NCI-H146 (cell line): ENCODE results near the gene KIRREL3.

Source experiments
- DNase-seq: peaks from one replicate; lab custom pipeline; 2025; lab: John Stamatoyannopoulos, UW

Gene KIRREL3

GRCh38 chr11:126601550-126602215, 398.9 kb downstream of the KIRREL3 start:
- DNase-seq, result peak; percentile 94

DNA sequence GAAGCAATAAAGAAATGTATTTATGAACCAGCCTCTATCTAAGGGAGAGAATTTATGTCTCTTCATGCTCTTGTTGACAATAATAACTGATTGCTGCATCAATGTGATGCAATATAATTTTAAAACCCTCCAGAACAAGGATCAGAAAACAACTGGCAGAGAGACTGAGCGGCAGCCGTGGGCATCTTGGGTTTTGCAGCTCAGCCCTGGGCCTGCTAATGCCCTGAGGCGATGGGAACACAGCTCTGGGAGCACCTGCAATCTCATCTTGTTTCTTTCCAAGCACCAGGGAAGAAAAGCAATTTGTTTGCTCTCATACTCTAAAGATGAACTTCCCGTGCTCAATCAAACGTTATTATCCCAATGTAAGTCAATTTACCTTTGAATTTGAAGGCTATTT, 399.4 kb downstream of the KIRREL3 start:
- DNase-seq, result peak; percentile 69

DNA sequence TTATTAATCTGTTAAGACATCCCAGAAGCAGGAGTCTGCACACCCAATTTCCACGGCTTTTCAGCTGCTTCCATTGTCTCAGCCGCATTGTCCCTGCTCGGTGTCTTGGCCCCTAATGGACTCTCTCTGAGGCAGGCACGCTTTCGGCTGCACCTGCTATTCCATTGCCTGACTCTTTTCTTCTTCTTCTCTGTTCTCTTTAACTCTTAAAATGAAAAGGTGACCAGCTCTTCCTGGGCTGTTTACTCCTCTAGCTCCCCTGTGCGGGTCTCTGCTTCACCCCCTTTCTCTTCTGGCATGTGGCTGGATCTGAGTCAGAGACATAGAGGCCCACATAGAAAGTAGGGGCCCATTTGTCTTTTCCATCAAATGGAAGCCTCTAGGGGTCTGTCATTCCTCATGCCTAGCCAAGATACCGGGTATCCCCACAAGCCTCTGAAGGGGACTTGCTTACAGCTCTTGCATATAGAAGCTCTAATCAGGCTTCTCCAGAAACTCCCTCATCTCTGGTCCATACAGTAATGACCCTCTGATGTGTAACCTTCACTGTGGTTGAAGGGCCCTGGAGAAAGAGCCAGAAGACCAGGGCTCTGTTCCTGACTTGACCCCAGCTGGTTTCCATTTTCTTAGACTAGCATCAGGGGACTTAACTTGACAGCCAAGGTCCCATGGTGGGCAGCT, 401.2 kb downstream of the KIRREL3 start:
- no peak for DNase-seq

DNA sequence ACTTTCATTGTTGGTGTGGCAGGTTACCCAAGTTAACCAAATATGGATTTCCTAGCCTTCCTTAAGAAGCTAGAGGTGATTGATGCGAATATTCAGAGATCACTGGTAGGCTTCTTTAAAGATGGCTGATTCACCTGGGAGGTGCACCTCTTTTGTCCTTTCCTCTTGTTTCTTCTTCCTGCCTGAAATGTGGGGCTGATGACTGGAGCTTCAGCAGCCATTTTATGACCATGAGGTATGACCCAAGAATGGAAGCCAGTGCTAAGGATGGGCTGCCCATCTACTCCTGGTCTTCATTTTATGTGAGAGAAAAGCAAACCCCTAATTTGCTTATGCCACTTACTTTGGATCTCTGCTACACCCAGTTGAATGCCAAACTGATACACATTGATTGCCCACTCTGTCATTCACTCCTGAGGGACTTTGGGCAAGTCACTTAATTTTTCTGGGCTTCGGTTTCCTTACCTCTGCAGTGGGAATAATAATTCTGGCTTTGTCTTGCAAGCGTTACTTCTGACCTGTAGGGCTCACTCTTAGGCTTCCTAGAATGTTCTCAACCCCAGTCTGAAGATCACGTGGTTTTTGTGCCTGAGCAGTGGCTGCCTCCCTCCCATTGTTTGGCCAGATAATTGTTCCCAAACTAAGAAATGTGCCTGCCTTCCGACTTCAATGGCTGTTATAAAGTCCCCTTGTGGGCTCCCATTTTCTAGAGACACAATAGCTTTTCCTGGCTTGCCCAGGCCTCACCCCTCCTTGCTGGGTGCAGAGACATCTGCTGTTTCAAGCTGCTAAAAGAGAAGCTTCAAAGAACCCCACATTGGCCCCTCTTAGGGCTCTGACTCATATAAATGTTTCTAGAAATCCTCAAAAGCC, 402.0 kb downstream of the KIRREL3 start:
- no peak for DNase-seq

DNA sequence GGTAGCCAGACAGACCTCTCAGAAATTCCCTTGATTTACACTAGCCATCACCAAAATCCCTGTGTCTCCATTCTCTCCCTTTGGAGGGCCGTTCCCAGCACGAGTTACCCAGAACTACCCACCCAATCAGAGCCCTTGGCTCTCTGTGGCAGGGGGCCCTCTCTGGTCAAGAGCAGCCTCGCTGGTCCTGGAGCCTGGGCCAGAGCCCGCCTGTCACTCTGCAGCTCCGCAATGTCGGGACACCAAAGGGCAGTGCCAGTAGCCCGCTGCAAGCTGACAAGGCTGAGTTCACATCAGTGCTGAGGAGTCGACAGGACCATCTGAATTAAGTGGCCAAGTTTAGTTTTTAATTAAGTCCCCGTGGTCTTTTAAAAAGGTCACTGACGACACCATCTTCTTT, 403.5 kb downstream of the KIRREL3 start:
- no peak for DNase-seq

- no peak for DNase-seq
These were observed 404.1 kb downstream of the KIRREL3 start for GRCh38 chr11:126596474-126596873.

DNA sequence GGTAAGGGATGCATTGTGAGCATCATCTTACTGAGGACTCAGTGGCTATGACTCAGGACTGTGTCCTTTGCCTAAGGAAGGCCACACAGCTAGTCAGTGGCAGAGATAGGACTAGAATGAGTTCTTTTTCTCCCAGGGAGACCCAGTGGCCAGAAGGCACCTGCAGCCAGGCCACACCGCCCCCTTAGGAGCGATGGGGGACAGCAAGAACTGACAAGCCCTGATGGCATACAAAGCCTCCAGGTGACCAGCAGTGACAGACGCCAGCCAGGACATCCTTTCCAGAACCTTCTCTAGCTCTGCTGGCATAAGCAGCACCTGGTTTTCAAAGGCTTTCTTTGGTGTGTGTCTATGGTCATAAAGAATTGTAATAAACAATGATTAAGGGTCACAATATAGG, 405.0 kb downstream of the KIRREL3 start:
- no peak for DNase-seq

GRCh38 chr11:126594921-126595367, 405.6 kb downstream of the KIRREL3 start:
- DNase-seq, result no peak

DNA sequence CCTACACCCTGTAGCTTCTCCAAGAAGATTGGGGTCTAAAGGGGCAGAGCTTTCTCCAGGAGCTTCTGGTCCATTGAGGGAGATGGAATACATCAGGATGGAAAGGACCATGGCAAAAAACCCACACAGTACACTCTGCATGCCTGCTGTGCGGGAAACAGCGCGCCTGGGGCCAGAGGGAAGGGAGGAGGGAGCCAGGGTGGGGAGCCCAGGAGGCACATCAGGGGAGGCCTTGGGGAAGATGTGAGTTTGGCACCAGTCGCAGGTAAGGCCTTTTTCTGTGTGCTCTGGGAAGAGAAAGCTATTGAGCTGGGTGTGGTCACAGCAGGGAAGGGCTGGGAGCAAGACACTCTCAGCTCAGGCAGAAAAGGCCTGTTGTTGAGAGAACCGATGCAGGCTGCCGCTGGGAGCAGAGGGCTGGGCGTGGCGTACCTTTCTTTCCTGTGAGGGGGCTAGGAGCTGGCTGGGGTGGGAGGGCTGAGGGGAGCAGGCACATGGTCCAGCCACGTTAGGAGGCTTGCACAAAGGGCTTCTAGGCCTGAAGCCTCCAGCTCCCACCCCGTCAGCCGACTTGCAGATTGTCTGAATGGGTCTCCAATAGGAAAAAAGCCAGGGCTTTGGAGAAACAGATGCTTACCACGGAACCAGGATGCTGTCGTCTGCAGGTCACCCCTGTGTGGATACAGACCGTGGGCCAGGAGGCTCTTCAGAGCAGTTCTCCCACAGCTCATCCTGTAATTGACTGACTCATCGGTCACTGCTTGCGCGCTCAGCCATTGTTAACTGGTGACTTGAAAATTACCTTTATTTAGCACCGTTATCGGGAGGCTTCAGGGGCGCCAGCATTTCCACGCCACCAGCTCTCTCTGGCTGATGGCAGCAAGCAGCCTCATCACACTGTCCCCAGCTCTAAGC, 407.8 kb downstream of the KIRREL3 start:
- peak; percentile 88 for DNase-seq

- no peak for DNase-seq
These were observed 408.5 kb downstream of the KIRREL3 start for GRCh38 chr11:126591966-126592489.

DNA sequence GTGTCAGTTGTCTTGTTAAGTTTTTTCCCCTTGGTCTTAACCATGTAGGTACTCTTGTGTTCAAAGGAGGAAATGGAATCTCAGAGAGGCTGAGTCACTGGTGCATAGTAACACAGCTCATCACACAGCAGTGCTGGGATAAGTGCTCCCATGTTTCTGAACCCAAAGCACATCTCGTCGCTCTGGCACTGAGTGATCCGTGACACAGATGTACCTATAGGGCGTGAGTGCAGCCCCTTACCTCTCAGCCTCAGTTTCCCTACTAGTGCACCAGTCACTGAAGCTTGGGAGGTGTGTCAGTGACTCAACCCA, 411.1 kb downstream of the KIRREL3 start:
- no peak for DNase-seq

DNA sequence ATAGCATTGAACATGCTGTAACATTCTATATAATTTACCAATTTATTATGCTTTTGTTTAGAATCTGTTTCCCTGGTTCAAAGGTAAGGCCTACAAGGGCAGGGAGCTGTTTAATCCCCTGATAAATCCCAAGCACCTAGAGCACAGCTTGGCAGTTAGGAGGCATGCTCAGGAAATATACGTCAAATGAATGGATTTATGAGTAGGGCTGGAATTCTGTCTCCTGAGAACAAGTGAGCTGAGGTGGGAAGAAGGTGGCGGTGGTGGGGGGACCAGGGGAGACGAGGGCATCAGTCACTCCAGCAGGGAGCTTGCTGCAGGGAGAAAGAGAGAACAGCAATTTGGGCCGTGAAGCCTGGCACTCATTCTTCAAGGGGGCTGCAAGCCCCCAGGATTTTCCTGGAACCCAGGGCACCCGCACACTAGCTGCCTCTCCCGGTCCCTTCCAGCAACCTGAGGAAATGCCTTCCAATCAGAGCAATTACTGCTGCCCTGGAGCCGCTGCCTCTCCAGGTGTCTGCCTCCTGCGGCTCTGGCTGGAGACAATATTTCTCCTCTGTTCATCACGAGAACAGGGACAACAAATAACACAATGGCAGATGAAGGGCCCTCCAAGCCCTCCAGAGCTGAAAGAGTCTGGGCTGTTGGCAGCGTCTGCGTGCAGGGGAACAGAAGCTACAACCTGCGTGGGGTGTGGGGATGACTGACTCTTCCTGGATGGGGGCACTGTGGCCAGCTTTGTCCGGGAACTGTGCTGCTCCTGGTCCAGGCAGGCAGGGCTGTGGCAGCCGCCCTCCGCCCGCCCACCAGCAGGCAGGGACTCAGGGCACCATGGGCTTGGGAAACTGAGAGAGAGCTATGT, 411.7 kb downstream of the KIRREL3 start:
- DNase-seq, result peak; percentile 79

- DNase-seq, result no peak
These were observed 413.0 kb downstream of the KIRREL3 start for GRCh38 chr11:126587541-126587940.

DNA sequence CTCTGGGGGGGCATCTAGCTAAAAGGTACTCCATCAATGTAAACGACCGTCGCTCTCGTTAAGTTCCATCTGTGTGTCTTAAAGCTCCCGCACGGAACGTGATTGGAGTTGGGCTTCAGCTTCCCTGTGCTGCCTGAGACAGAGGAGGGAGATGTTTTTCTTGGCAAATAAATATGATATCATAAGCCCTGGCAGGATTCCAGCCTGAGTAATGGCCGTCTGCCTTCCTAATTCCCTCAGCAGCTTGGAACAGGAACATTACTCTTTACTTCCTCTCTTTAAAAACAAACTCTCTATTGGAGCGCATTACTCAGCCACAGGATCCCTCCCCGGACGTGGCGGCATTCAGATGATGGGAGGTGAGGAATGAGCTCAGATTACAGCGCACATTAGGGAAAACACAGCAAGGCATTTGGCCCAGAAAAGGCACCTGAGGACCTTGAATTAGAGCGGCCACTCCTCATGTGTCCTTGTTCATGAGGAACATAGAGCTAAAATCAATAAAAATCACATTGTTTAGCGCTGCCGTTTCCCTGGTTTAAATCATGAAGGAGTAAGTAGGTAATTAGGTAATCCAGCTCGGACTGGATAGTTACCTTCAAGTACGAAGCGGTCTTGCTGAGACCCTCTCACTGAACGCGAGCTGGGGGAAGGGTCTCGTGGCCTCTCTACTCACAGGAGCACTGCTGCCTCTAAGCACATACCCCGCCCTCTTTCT, 414.6 kb downstream of the KIRREL3 start:
- peak; percentile 75 for DNase-seq

- DNase-seq, result no peak
These were observed 415.2 kb downstream of the KIRREL3 start for GRCh38 chr11:126585388-126585773.

GRCh38 chr11:126583594-126584427, 416.8 kb downstream of the KIRREL3 start:
- DNase-seq, result no peak

DNA sequence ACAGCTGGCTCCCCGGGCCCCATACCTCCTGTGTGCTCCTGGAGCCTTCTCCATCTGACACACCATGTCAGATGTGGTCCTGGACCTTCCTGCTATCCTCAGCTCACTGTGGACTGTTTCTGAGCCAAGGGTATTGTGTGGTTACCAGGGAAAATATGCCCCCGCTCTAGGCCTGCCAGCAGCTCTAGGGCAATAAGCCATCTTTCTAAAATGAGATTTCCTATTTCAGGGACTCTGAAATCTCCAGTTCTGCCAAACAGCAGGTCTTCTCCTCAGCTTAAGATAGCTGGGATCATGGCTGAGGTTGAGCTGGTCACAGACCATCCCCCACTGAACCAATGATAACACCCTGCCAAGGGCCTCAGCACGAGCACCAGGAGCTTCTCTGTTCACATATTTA, 417.5 kb downstream of the KIRREL3 start:
- no peak for DNase-seq

- no peak for DNase-seq
These were observed 418.5 kb downstream of the KIRREL3 start for GRCh38 chr11:126581871-126582648.
